Ovary (tissue), 9 donors: Measurements from ENCODE around the gene FARP2. TPM values are rescaled to one million over a fixed set of nuclear protein-coding genes. Genes with fewer than 3 reads are reported as not detected.

Source experiments
- DNase-seq, 5 donors: peaks; one replicate each; pipeline ENCODE4 v3.0.0-alpha.2; 2019 to 2020
- H3K27ac ChIP-seq, 2 donors: fragments of 200-600 bp; one replicate each; pipeline versions ENCODE4 v1.5.1 to v1.8.0; 2019 to 2022
- H3K27me3 ChIP-seq: fragments of 200-600 bp; one replicate; pipeline ENCODE4 v1.8.0; 2022
- H3K36me3 ChIP-seq: fragments of 200-600 bp; sonication (generic); one replicate; pipeline ENCODE4 v1.5.1; 2019
- H3K4me1 ChIP-seq: one replicate; pipeline ENCODE4 v1.8.1; 2013; ENCODE audit warnings: mild to moderate bottlenecking, moderate library complexity; ENCODE audit not compliant: insufficient read depth
- H3K4me3 ChIP-seq: fragments of 200-600 bp; sonication (generic); one replicate; pipeline ENCODE4 v1.5.1; 2017
- H3K9me3 ChIP-seq, 2 donors: fragments of 200-600 bp in 1 of 2; sonication (generic) in 1 of 2; one replicate each; pipeline versions ENCODE4 v1.5.1 to v1.8.1; 2013 to 2019; ENCODE audit warnings: mild to moderate bottlenecking in 1 of 2, moderate library complexity in 1 of 2
- CTCF ChIP-seq, 3 donors: fragments of 450-650 bp in 2 of 3; fragments of 200-600 bp in 1 of 3; IDR thresholded peaks; one replicate each; pipeline versions ENCODE4 v1.5.1 to v1.8.0; 2016 to 2022; ENCODE audit warnings: antibody characterized with exemption in 3 of 3, mild to moderate bottlenecking in 1 of 3
- EP300 ChIP-seq: sonication (generic); formaldehyde crosslinking; IDR thresholded peaks from one replicate; pipeline ENCODE4 v1.6.1; 2017; ENCODE audit warnings: antibody characterized with exemption
- POLR2A ChIP-seq: fragments of 450-650 bp; IDR thresholded peaks from one replicate; pipeline ENCODE4 v1.6.1; 2017; ENCODE audit warnings: antibody characterized with exemption, mild to moderate bottlenecking, moderate library complexity
- WGBS, 3 donors: extraction: QIAGEN DNeasy Blood & Tissue Kit in 1 of 3; methylation state at CpG; one replicate each; pipeline versions ENCODE4 v1.1.5 to v1.1.7; 2013 to 2017; 5-methylcytosine and 5-hydroxymethylcytosine counted together
- intact Hi-C, 4 donors: fragments of 100-400 bp; cut with DNase I; formaldehyde crosslinking; loops; one replicate each; pipeline versions ENCODE4 v1.11.0 to v1.15.1; 2022 to 2023
- polyA plus RNA-seq, 2 donors: library from polyadenylated mRNA; stranded (reverse); fragments of 200-250 nt in 1 of 2; fragments of 350-450 nt in 1 of 2; fragmentation: Illumina TruSeq in 1 of 2; extraction: RNeasy Lipid Tissue Mini Kit (QIAGEN cat#74804) in 1 of 2; gene quantifications; one replicate each; pipeline ENCODE4 v1.2.3, GENCODE V29; 2013 to 2014
- total RNA-seq, 7 donors: library from RNA; depleted of rRNA in 2 of 7; stranded (reverse); fragments of >200 nt in 2 of 7; fragmentation: NEBNext Ultra II Directional in 3 of 7; extraction: Animal tissue kit (Norgen Biotek cat#: 25700) in 3 of 7; gene quantifications; one replicate each; pipeline versions ENCODE4 v1.1.0 to v1.2.4, GENCODE V29; 2016 to 2023
- donor health status: DM: no; HTN: no; CAD: no; lungs with moderate emphysema.
- donor health status: DM: no; HTN: no; CAD: no.
- donor health status: Bipolar disorder and iron deficiency.
- donor health status: DM: yes; HTN: yes; CAD: no.
- donor health status: DM: no; HTN: no; CAD: no.
- donor health status: DM: yes; HTN: yes; CAD: no.

The FARP2 gene
- total and polyA plus RNA-seq, 9 donors: 13.5 to 62.1 (median 39.5) TPM

DNA sequence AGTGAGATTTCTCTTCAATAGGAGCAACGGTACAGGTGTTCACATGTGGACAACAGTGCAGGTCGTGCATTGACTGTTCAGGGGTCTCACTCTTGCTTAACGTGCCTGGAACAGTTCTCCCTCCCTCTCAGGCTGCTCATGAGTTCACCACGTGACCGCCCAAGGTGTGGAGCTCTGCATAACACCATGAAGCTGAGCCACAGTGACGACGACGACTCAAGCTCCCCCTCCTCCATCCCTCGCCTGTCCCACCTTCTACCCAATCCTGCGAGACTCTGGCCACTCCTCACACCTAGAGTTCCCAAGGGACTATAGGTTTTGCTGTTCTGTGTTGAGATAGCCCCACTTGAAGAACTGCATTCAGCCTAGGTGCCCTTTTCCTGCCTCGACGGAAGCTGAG lies 109.5 kb downstream of the FARP2 start:
- H3K27me3 ChIP-seq: no peaks in the 10 kb centered on the region
- no peak for TF ChIP-seq EP300
- no peak for TF ChIP-seq POLR2A
- TF ChIP-seq CTCF (IDR thresholded peaks at IDR 0.05): no peak
- H3K36me3 ChIP-seq: no peaks in the 10 kb centered on the region
- no peaks in the 10 kb centered on the region for H3K4me1 ChIP-seq
- WGBS, 3 donors: 68 to 72% (median 71%) methylated on average over 12 of the region's 12 CpGs
- intact Hi-C loops: no loop called here
- no peak overlapping the region for H3K27ac ChIP-seq
- H3K9me3 ChIP-seq: no peaks in the 10 kb centered on the region
- no peak for DNase-seq
- no peak overlapping the region for H3K4me3 ChIP-seq

DNA sequence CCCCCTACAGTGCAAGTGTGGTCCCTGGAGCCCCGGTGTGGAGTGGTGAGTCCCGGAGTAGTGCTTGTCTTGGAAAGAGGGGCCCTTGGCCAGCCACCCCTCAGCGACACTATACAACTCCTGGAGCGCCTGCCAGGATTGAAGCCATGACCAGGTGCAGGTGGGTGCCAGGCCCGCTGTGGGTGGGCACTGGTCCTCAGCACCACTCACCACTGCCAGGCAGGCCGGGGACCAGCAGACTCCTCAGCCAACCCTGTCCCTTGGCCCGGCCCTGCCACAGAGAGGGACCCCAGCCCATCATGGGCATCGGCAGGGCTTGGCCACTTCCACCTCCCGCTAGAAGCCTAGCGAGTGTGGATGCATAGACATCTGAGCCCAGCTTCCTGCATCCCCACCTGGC lies 110.1 kb downstream of the FARP2 start:
- intact Hi-C loops: loop anchor here in 1 of 4 donors (1.0 kb wide), 1 partner anchor 31 kb away; no protein-coding TSS in a partner anchor
- no peak overlapping the region for H3K4me3 ChIP-seq

DNA sequence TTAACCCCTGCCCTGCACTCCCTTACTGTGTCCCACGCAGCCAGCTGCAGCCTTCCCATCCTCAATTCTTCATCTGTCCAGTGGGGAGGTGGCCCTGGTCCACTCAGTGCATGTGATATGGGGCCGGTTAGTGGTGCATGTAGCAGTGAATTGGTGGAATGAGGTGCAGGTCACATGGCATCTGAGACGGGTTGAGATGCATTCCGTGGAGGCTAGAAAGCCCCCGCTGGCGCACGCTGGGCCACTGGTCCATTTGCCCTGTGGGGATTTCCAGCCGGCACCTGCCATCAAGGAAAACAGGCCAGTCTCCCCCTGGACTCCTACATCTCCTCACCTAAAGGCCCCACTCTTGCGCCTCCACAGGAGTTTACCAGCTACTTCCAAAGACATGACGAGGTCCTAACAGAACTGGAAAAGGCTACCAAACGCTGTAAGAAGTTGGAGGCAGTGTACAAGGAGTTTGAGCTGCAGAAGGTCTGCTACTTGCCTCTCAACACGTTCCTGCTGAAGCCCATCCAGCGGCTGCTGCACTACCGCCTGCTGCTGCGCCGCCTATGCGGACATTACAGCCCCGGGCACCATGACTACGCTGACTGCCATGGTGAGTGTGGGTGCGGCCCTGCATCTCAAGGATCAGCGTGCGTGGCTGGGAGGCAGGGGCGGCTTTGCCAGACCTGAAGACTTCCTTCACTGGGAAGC lies 111.8 kb downstream of the FARP2 start:
- no peaks in the 10 kb centered on the region for H3K9me3 ChIP-seq
- TF ChIP-seq POLR2A (no peak), CTCF (IDR thresholded peaks at IDR 0.05) (no peak), EP300 (no peak)
- WGBS, 3 donors: 91 to 94% (median 92%) methylated on average over 23 of the region's 23 CpGs
- DNase-seq: no peak
- no peaks in the 10 kb centered on the region for H3K36me3 ChIP-seq
- intact Hi-C loops: no loop called here
- H3K27me3 ChIP-seq: no peaks in the 10 kb centered on the region
- H3K4me3 ChIP-seq: no peak overlapping the region
- no peak overlapping the region for H3K27ac ChIP-seq
- no peaks in the 10 kb centered on the region for H3K4me1 ChIP-seq

More for the DNA sequence above, 110.1 kb downstream of the FARP2 start:
- TF ChIP-seq EP300 (no peak), CTCF (IDR thresholded peaks at IDR 0.05) (no peak), POLR2A (no peak)
- 89 to 91% (median 91%) methylated on average over 10 of the region's 10 CpGs for WGBS, 3 donors
- Histone ChIP-seq H3K36me3 (no peaks in the 10 kb centered on the region), H3K9me3 (no peaks in the 10 kb centered on the region), H3K4me1 (no peaks in the 10 kb centered on the region), H3K27me3 (no peaks in the 10 kb centered on the region), H3K27ac (no peak overlapping the region)
- no peak for DNase-seq

DNA sequence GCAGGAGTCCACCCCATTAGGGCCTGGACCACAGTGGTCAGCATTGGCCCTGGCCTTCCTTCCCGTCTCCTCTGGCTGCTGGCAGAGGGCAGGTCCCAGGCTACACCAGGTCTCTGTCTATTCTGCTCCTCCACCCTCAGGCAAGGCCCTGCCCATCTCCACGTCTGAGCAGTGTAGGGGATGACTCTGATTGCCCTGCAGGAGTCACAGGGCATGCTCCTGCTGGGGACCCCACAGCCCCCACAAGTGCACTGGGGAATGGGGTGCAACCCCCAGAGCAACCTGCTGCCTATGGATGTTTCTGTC lies 112.3 kb downstream of the FARP2 start:
- TF ChIP-seq EP300 (no peak), CTCF (IDR thresholded peaks at IDR 0.05) (no peak), POLR2A (no peak)
- no peak for DNase-seq
- H3K4me3 ChIP-seq: no peak overlapping the region

More for the DNA sequence above, 112.3 kb downstream of the FARP2 start:
- Histone ChIP-seq H3K9me3 (no peaks in the 10 kb centered on the region), H3K27ac (no peak overlapping the region), H3K36me3 (no peaks in the 10 kb centered on the region), H3K4me1 (no peaks in the 10 kb centered on the region), H3K27me3 (no peaks in the 10 kb centered on the region)
- WGBS, 3 donors: 73 to 94% (median 75%) methylated on average over 2 of the region's 2 CpGs
- intact Hi-C loops: no loop called here
